SK-N-SH treated with all-trans-retinoic acid at 6 μM for 48 hours (cell line): ENCODE measurements around the gene ACSBG1.

Experiments used
- ATAC-seq: fragments of 200-7000 bp; cut with Tn5 transposase; 3 replicates; pipeline ENCODE4 v1.9.1; 2020; ENCODE audit warnings: mild to moderate bottlenecking, moderate library complexity
- ARNTL ChIP-seq: fragments of 450-650 bp; formaldehyde crosslinking; IDR thresholded peaks from 2 replicates; pipeline ENCODE4 v1.5.0; 2020; ENCODE audit warnings: low read depth, mild to moderate bottlenecking, moderate library complexity, borderline replicate concordance
- BACH2 ChIP-seq: fragments of 250-450 bp; sonication (Bioruptor Pico); IDR thresholded peaks from 2 replicates; pipeline ENCODE4 v1.9.0; 2021; ENCODE audit warnings: mild to moderate bottlenecking, borderline replicate concordance
- CREB5 ChIP-seq: fragments of 250-450 bp; sonication (Bioruptor Pico); IDR thresholded peaks from 2 replicates; pipeline ENCODE4 v1.5.1; 2020; ENCODE audit warnings: low read depth, mild to moderate bottlenecking, moderate library complexity
- CSDC2 ChIP-seq: fragments of 250-450 bp; sonication (Bioruptor Pico); IDR thresholded peaks from 2 replicates; pipeline ENCODE4 v1.5.0; 2020; ENCODE audit warnings: mild to moderate bottlenecking, moderate library complexity
- CSRNP3 ChIP-seq: fragments of 250-450 bp; sonication (Bioruptor Pico); IDR thresholded peaks from 2 replicates; pipeline ENCODE4 v1.5.1; 2021; ENCODE audit warnings: mild to moderate bottlenecking, moderate library complexity
- ESRRG ChIP-seq: fragments of 250-450 bp; sonication (Bioruptor Pico); IDR thresholded peaks from 2 replicates; pipeline ENCODE4 v1.6.1; 2021; ENCODE audit warnings: mild to moderate bottlenecking
- ISL1 ChIP-seq: fragments of 250-450 bp; sonication (Bioruptor Pico); IDR thresholded peaks from 2 replicates; pipeline ENCODE4 v2.1.2; 2022; ENCODE audit warnings: mild to moderate bottlenecking, moderate library complexity
- OSR1 ChIP-seq: fragments of 250-450 bp; sonication (Bioruptor Pico); IDR thresholded peaks from 2 replicates; pipeline ENCODE4 v1.8.0; 2022; ENCODE audit warnings: moderate library complexity, mild to moderate bottlenecking, inconsistent platforms
- PPARA ChIP-seq: fragments of 250-450 bp; sonication (Bioruptor Pico); IDR thresholded peaks from 2 replicates; pipeline ENCODE4 v1.5.0; 2020; ENCODE audit warnings: mild to moderate bottlenecking, borderline replicate concordance
- RARB ChIP-seq: fragments of 250-450 bp; sonication (Bioruptor Pico); IDR thresholded peaks from 2 replicates; pipeline ENCODE4 v1.8.0; 2021; ENCODE audit warnings: mild to moderate bottlenecking, moderate library complexity
- SNAI2 ChIP-seq: fragments of 250-450 bp; sonication (Bioruptor Pico); IDR thresholded peaks from 2 replicates; pipeline ENCODE4 v1.5.0; 2020; ENCODE audit warnings: mild to moderate bottlenecking, moderate library complexity
- TCF4 ChIP-seq: fragments of 250-450 bp; sonication (Bioruptor Pico); IDR thresholded peaks from 2 replicates; pipeline ENCODE4 v1.8.0; 2021; ENCODE audit warnings: mild to moderate bottlenecking, moderate library complexity, borderline replicate concordance
- TOX ChIP-seq: fragments of 250-450 bp; sonication (Bioruptor Pico); IDR thresholded peaks from 2 replicates; pipeline ENCODE4 v1.8.0; 2021; ENCODE audit warnings: mild to moderate bottlenecking, moderate library complexity, borderline replicate concordance
- ZC3H10 ChIP-seq: fragments of 250-450 bp; sonication (Bioruptor Pico); IDR thresholded peaks from 2 replicates; pipeline ENCODE4 v1.5.1; 2021; ENCODE audit warnings: mild to moderate bottlenecking, moderate library complexity
- ZFP3 ChIP-seq: fragments of 250-450 bp; sonication (Bioruptor Pico); IDR thresholded peaks from 2 replicates; pipeline ENCODE4 v1.5.0; 2020; ENCODE audit warnings: mild to moderate bottlenecking, moderate library complexity
- ZFP30 ChIP-seq: fragments of 450-650 bp; formaldehyde crosslinking; IDR thresholded peaks from 2 replicates; pipeline ENCODE4 v1.5.0; 2022; ENCODE audit warnings: mild to moderate bottlenecking, moderate library complexity
- ZNF565 ChIP-seq: fragments of 450-650 bp; formaldehyde crosslinking; conservative IDR thresholded peaks from 2 replicates; pipeline ENCODE4 v1.5.0; 2020; ENCODE audit warnings: low read depth, mild to moderate bottlenecking, moderate library complexity
- ZNF70 ChIP-seq: fragments of 450-650 bp; formaldehyde crosslinking; IDR thresholded peaks from 2 replicates; pipeline ENCODE4 v1.5.0; 2020; ENCODE audit warnings: mild to moderate bottlenecking, moderate library complexity
- TF ChIP-seq, protein P1 (sequence below): fragments of 250-450 bp; sonication (Bioruptor Pico); IDR thresholded peaks from 2 replicates; pipeline ENCODE4 v1.8.0; 2020; ENCODE audit warnings: mild to moderate bottlenecking, moderate library complexity, borderline replicate concordance
- TF ChIP-seq, protein P2 (sequence below): fragments of 250-450 bp; sonication (Bioruptor Pico); IDR thresholded peaks from 2 replicates; pipeline ENCODE4 v1.5.0; 2020; ENCODE audit warnings: mild to moderate bottlenecking, moderate library complexity
- TF ChIP-seq, protein P3 (sequence below): fragments of 250-450 bp; sonication (Bioruptor Pico); IDR thresholded peaks from 2 replicates; pipeline ENCODE4 v1.8.0; 2021; ENCODE audit warnings: low read depth, mild to moderate bottlenecking, moderate library complexity, borderline replicate concordance

The ACSBG1 gene

GRCh38 chr15:78157203-78157602, 77.2 kb downstream of the ACSBG1 start:
- no peak for ATAC-seq
- no peak for TF ChIP-seq CSRNP3 (CRISPR knock-in tag)
- TF ChIP-seq, protein P1, sequence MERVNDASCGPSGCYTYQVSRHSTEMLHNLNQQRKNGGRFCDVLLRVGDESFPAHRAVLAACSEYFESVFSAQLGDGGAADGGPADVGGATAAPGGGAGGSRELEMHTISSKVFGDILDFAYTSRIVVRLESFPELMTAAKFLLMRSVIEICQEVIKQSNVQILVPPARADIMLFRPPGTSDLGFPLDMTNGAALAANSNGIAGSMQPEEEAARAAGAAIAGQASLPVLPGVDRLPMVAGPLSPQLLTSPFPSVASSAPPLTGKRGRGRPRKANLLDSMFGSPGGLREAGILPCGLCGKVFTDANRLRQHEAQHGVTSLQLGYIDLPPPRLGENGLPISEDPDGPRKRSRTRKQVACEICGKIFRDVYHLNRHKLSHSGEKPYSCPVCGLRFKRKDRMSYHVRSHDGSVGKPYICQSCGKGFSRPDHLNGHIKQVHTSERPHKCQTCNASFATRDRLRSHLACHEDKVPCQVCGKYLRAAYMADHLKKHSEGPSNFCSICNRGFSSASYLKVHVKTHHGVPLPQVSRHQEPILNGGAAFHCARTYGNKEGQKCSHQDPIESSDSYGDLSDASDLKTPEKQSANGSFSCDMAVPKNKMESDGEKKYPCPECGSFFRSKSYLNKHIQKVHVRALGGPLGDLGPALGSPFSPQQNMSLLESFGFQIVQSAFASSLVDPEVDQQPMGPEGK: no peak
- TF ChIP-seq ZC3H10 (CRISPR knock-in tag): no peak
- no peak for TF ChIP-seq ZNF565 (CRISPR knock-in tag)
- TF ChIP-seq PPARA (CRISPR knock-in tag): no peak
- no peak for TF ChIP-seq SNAI2 (CRISPR knock-in tag)
- no peak for TF ChIP-seq TCF4 (CRISPR knock-in tag)
- TF ChIP-seq, protein P2, sequence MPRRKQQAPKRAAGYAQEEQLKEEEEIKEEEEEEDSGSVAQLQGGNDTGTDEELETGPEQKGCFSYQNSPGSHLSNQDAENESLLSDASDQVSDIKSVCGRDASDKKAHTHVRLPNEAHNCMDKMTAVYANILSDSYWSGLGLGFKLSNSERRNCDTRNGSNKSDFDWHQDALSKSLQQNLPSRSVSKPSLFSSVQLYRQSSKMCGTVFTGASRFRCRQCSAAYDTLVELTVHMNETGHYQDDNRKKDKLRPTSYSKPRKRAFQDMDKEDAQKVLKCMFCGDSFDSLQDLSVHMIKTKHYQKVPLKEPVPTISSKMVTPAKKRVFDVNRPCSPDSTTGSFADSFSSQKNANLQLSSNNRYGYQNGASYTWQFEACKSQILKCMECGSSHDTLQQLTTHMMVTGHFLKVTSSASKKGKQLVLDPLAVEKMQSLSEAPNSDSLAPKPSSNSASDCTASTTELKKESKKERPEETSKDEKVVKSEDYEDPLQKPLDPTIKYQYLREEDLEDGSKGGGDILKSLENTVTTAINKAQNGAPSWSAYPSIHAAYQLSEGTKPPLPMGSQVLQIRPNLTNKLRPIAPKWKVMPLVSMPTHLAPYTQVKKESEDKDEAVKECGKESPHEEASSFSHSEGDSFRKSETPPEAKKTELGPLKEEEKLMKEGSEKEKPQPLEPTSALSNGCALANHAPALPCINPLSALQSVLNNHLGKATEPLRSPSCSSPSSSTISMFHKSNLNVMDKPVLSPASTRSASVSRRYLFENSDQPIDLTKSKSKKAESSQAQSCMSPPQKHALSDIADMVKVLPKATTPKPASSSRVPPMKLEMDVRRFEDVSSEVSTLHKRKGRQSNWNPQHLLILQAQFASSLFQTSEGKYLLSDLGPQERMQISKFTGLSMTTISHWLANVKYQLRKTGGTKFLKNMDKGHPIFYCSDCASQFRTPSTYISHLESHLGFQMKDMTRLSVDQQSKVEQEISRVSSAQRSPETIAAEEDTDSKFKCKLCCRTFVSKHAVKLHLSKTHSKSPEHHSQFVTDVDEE (CRISPR knock-in tag): no peak
- TF ChIP-seq ZNF70 (CRISPR knock-in tag): no peak
- TF ChIP-seq ZFP30 (CRISPR knock-in tag): no peak
- no peak for TF ChIP-seq TOX
- no peak for TF ChIP-seq CREB5 (CRISPR knock-in tag)
- no peak for TF ChIP-seq OSR1 (CRISPR knock-in tag)
- TF ChIP-seq ISL1: no peak
- no peak for TF ChIP-seq CSDC2
- no peak for TF ChIP-seq ESRRG (CRISPR knock-in tag)
- no peak for TF ChIP-seq ARNTL (CRISPR knock-in tag)
- TF ChIP-seq, all 23 proteins: peak for 0

- ATAC-seq: no peak
These were observed 77.7 kb downstream of the ACSBG1 start for GRCh38 chr15:78156653-78157052.

More at GRCh38 chr15:78156653-78157052, 77.7 kb downstream of the ACSBG1 start:
- TF ChIP-seq OSR1 (CRISPR knock-in tag) (no peak), ESRRG (CRISPR knock-in tag) (no peak), ISL1 (no peak), RARB (no peak), TOX (no peak), TCF4 (CRISPR knock-in tag) (no peak), ARNTL (CRISPR knock-in tag) (no peak), ZFP3 (CRISPR knock-in tag) (no peak), BACH2 (CRISPR knock-in tag) (no peak), SNAI2 (CRISPR knock-in tag) (no peak), CSRNP3 (CRISPR knock-in tag) (no peak), CSDC2 (no peak), PPARA (CRISPR knock-in tag) (no peak)
- TF ChIP-seq, protein P2 (CRISPR knock-in tag): no peak
- TF ChIP-seq, protein P3, sequence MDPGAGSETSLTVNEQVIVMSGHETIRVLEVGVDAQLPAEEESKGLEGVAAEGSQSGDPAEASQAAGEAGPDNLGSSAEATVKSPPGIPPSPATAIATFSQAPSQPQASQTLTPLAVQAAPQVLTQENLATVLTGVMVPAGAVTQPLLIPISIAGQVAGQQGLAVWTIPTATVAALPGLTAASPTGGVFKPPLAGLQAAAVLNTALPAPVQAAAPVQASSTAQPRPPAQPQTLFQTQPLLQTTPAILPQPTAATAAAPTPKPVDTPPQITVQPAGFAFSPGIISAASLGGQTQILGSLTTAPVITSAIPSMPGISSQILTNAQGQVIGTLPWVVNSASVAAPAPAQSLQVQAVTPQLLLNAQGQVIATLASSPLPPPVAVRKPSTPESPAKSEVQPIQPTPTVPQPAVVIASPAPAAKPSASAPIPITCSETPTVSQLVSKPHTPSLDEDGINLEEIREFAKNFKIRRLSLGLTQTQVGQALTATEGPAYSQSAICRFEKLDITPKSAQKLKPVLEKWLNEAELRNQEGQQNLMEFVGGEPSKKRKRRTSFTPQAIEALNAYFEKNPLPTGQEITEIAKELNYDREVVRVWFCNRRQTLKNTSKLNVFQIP (CRISPR knock-in tag): no peak
